GM23338 (cell line): Measurements from ENCODE around the gene THSD4. TPM values are rescaled to one million over a fixed set of nuclear protein-coding genes. Genes with fewer than 3 reads are reported as not detected.

Source experiments
- ATAC-seq: fragments of 200-7000 bp; cut with Tn5 transposase; 3 replicates; pipeline ENCODE4 v1.9.1; 2020
- DNase-seq: peaks from one replicate; pipeline ENCODE4 v3.0.0-alpha.2; 2015; ENCODE audit warnings: low spot score
- H2AFZ ChIP-seq: fragments of 200-600 bp; sonication (generic); 2 replicates; pipeline ENCODE4 v1.8.0; 2016; ENCODE audit warnings: antibody characterized with exemption, mild to moderate bottlenecking, moderate library complexity
- H3F3A ChIP-seq: fragments of 200-600 bp; sonication (generic); replicated peaks from 2 replicates; pipeline ENCODE4 v1.8.0; 2017; ENCODE audit warnings: antibody characterized with exemption, mixed run types, low read depth
- H3K27ac ChIP-seq: fragments of 200-600 bp; sonication (generic); 2 replicates; pipeline ENCODE4 v1.6.1; 2016; ENCODE audit warnings: low read depth
- H3K27me3 ChIP-seq: fragments of 200-600 bp; sonication (generic); 2 replicates; pipeline ENCODE4 v1.8.0; 2016; ENCODE audit warnings: mild to moderate bottlenecking, mixed run types, moderate library complexity; ENCODE audit not compliant: insufficient read depth
- H3K36me3 ChIP-seq: fragments of 200-600 bp; sonication (generic); 2 replicates; pipeline ENCODE4 v1.8.0; 2016; ENCODE audit warnings: mild to moderate bottlenecking; ENCODE audit not compliant: insufficient read depth
- H3K4me1 ChIP-seq: fragments of 200-600 bp; sonication (generic); 2 replicates; pipeline ENCODE4 v1.8.0; 2016; ENCODE audit warnings: mild to moderate bottlenecking, moderate library complexity; ENCODE audit not compliant: insufficient read depth
- H3K4me2 ChIP-seq: fragments of 200-600 bp; sonication (generic); 2 replicates; pipeline ENCODE4 v1.7.1; 2017; ENCODE audit warnings: mixed run types
- H3K4me3 ChIP-seq: fragments of 200-600 bp; sonication (generic); 2 replicates; pipeline ENCODE4 v1.6.1; 2016; ENCODE audit warnings: mixed run types
- H3K79me2 ChIP-seq: fragments of 200-600 bp; sonication (generic); replicated peaks from 2 replicates; pipeline ENCODE4 v1.8.0; 2017; ENCODE audit warnings: mild to moderate bottlenecking; ENCODE audit not compliant: insufficient read depth
- H3K9me2 ChIP-seq: fragments of 200-600 bp; sonication (generic); 2 replicates; pipeline ENCODE4 v1.8.0; 2017; ENCODE audit not compliant: insufficient read depth
- H4K20me1 ChIP-seq: fragments of 200-600 bp; sonication (generic); replicated peaks from 2 replicates; pipeline ENCODE4 v1.8.0; 2017; ENCODE audit warnings: mild to moderate bottlenecking; ENCODE audit not compliant: insufficient read depth
- H3K27ac Mint-ChIP-seq: 2 replicates; pipeline ENCODE4 v1.8.0; 2020; ENCODE audit warnings: inconsistent platforms, mild to moderate bottlenecking, moderate library complexity, mixed read lengths
- H3K27me3 Mint-ChIP-seq: 3 replicates; pipeline ENCODE4 v1.8.0; 2022; ENCODE audit warnings: low read depth, mild to moderate bottlenecking, moderate library complexity, mixed read lengths, inconsistent platforms; ENCODE audit not compliant: insufficient read depth, poor library complexity
- H3K36me3 Mint-ChIP-seq: 3 replicates; pipeline ENCODE4 v1.8.0; 2021; ENCODE audit warnings: low read depth, mild to moderate bottlenecking, inconsistent platforms, moderate library complexity, mixed read lengths
- H3K4me1 Mint-ChIP-seq: 3 replicates; pipeline ENCODE4 v1.8.0; 2020; ENCODE audit warnings: mild to moderate bottlenecking, inconsistent platforms, mixed read lengths
- H3K4me3 Mint-ChIP-seq: 3 replicates; pipeline ENCODE4 v1.8.0; 2021; ENCODE audit warnings: moderate library complexity, mild to moderate bottlenecking, inconsistent platforms, mixed read lengths
- H3K9me3 Mint-ChIP-seq: 3 replicates; pipeline ENCODE4 v1.8.0; 2020; ENCODE audit warnings: moderate library complexity, mild to moderate bottlenecking, inconsistent platforms, mixed read lengths
- CREB1 ChIP-seq: fragments of 250-450 bp; sonication (Bioruptor Pico); IDR thresholded peaks from 2 replicates; pipeline ENCODE4 v1.5.0; 2020; ENCODE audit warnings: low read depth, mild to moderate bottlenecking, moderate library complexity
- CTCF ChIP-seq, 2 experiments: fragments of 200-600 bp in 1 of 2; sonication (generic) in 1 of 2; conservative IDR thresholded peaks; 2 replicates each; pipeline versions ENCODE4 v1.5.1 to v1.6.1; 2016 to 2017; ENCODE audit warnings: antibody characterized with exemption in 2 of 2, low read depth in 2 of 2, mild to moderate bottlenecking in 2 of 2, moderate library complexity in 1 of 2
- ETS1 ChIP-seq: IDR thresholded peaks from 2 replicates; pipeline ENCODE4 v1.6.1; 2016; ENCODE audit warnings: antibody characterized with exemption
- EZH2 ChIP-seq: fragments of 200-600 bp; sonication (generic); IDR thresholded peaks from one replicate; pipeline ENCODE4 v1.8.0; 2017; ENCODE audit warnings: antibody characterized with exemption, mild to moderate bottlenecking, low read depth; ENCODE audit not compliant: unreplicated experiment
- EZH2phosphoT487 ChIP-seq: fragments of 200-600 bp; sonication (generic); IDR thresholded peaks from one replicate; pipeline ENCODE4 v1.8.1; 2018; ENCODE audit warnings: antibody characterized with exemption; ENCODE audit not compliant: unreplicated experiment
- JUNB ChIP-seq: IDR thresholded peaks from one replicate; pipeline ENCODE4 v1.6.1; 2016; ENCODE audit warnings: antibody characterized with exemption; ENCODE audit not compliant: unreplicated experiment
- NANOG ChIP-seq: IDR thresholded peaks from 2 replicates; pipeline ENCODE4 v1.6.1; 2016; ENCODE audit warnings: antibody characterized with exemption, borderline replicate concordance
- POLR2AphosphoS5 ChIP-seq: IDR thresholded peaks from 2 replicates; pipeline ENCODE4 v1.6.1; 2016; ENCODE audit warnings: antibody characterized with exemption, low read depth
- REST ChIP-seq: IDR thresholded peaks from one replicate; pipeline ENCODE4 v1.6.1; 2018; ENCODE audit warnings: antibody characterized with exemption; ENCODE audit not compliant: unreplicated experiment
- STAT1 ChIP-seq: IDR thresholded peaks from one replicate; pipeline ENCODE4 v1.6.1; 2016; ENCODE audit warnings: antibody characterized with exemption; ENCODE audit not compliant: unreplicated experiment
- ZNF114 ChIP-seq: fragments of 250-450 bp; sonication (Bioruptor Pico); IDR thresholded peaks from 2 replicates; pipeline ENCODE4 v1.5.0; 2020; ENCODE audit warnings: mild to moderate bottlenecking, moderate library complexity
- ZNF331 ChIP-seq: fragments of 250-450 bp; sonication (Bioruptor Pico); IDR thresholded peaks from 2 replicates; pipeline ENCODE4 v1.5.0; 2020; ENCODE audit warnings: low read depth, mild to moderate bottlenecking, moderate library complexity
- ZNF462 ChIP-seq: fragments of 250-450 bp; sonication (Bioruptor Pico); IDR thresholded peaks from 2 replicates; pipeline ENCODE4 v1.5.0; 2020; ENCODE audit warnings: mild to moderate bottlenecking, moderate library complexity
- polyA plus RNA-seq: library from polyadenylated mRNA; unstranded; fragments of >200 nt; fragmentation: Nextera tagmentation; extraction: Ambion mirVana; gene quantifications from 2 replicates; pipeline ENCODE4 v1.2.1, GENCODE V29; 2016
- total RNA-seq: library from RNA; depleted of rRNA; stranded (reverse); fragments of >200 nt; shearing (Covaris generic); gene quantifications from 2 replicates; pipeline ENCODE4 v1.2.3, GENCODE V29; 2014

THSD4 gene
- total and polyA plus RNA-seq, 2 experiments from 2014 or later: 2.0 to 7.4 TPM

GRCh38 chr15:71346464-71346863, 231.2 kb downstream of the THSD4 start:
- no peak overlapping the region for H3K27ac Mint-ChIP-seq
- TF ChIP-seq CREB1 (CRISPR knock-in tag) (no peak), ZNF114 (CRISPR knock-in tag) (no peak), REST (no peak), POLR2AphosphoS5 (no peak), EZH2phosphoT487 (no peak), ETS1 (no peak), ZNF462 (CRISPR knock-in tag) (no peak), ZNF331 (CRISPR knock-in tag) (no peak), STAT1 (no peak), NANOG (no peak), EZH2 (no peak), JUNB (no peak), CTCF (conservative IDR thresholded peaks at IDR 0.05; ENCODE audit: low read depth in 2 of 2) (no peak)

More at GRCh38 chr15:71346464-71346863, 231.2 kb downstream of the THSD4 start:
- peaks cover 20% of the 10 kb centered on the region for H3K4me1 Mint-ChIP-seq
- H3K9me3 Mint-ChIP-seq: no peaks in the 10 kb centered on the region; the same call in 2 of the 3 replicates
- no peak overlapping the region for H3K4me3 Mint-ChIP-seq
- ATAC-seq (no peak), DNase-seq (no peak)
- peaks cover 5% of the 10 kb centered on the region; the same call in 1 of the 2 replicates for H3K9me2 ChIP-seq
- H3K4me1 ChIP-seq: peaks cover 6% of the 10 kb centered on the region; the same call in 1 of the 2 replicates
- H3F3A ChIP-seq: no peaks in the 10 kb centered on the region
- no peak overlapping the region for H3K4me3 ChIP-seq
- no peak overlapping the region for H3K27ac ChIP-seq
- no peaks in the 10 kb centered on the region for H3K27me3 ChIP-seq
- no peak overlapping the region for H2AFZ ChIP-seq
- H4K20me1 ChIP-seq: no peaks in the 10 kb centered on the region
- H3K36me3 Mint-ChIP-seq: no peaks in the 10 kb centered on the region
- no peaks in the 10 kb centered on the region for H3K36me3 ChIP-seq
- H3K79me2 ChIP-seq: no peaks in the 10 kb centered on the region
- H3K4me2 ChIP-seq: no peak overlapping the region
- H3K27me3 Mint-ChIP-seq: peaks cover 3% of the 10 kb centered on the region
